GM23338 (cell line): ENCODE measurements around the gene ZBTB9. TPM values are rescaled to one million over a fixed set of nuclear protein-coding genes. Genes with fewer than 3 reads are reported as not detected.

Source experiments
- ATAC-seq: fragments of 200-7000 bp; cut with Tn5 transposase; 3 replicates; pipeline ENCODE4 v1.9.1; 2020
- DNase-seq: peaks from one replicate; pipeline ENCODE4 v3.0.0-alpha.2; 2015; ENCODE audit warnings: low spot score
- H2AFZ ChIP-seq: fragments of 200-600 bp; sonication (generic); 2 replicates; pipeline ENCODE4 v1.8.0; 2016; ENCODE audit warnings: antibody characterized with exemption, mild to moderate bottlenecking, moderate library complexity
- H3F3A ChIP-seq: fragments of 200-600 bp; sonication (generic); replicated peaks from 2 replicates; pipeline ENCODE4 v1.8.0; 2017; ENCODE audit warnings: antibody characterized with exemption, mixed run types, low read depth
- H3K27ac ChIP-seq: fragments of 200-600 bp; sonication (generic); 2 replicates; pipeline ENCODE4 v1.6.1; 2016; ENCODE audit warnings: low read depth
- H3K27me3 ChIP-seq: fragments of 200-600 bp; sonication (generic); 2 replicates; pipeline ENCODE4 v1.8.0; 2016; ENCODE audit warnings: mild to moderate bottlenecking, mixed run types, moderate library complexity; ENCODE audit not compliant: insufficient read depth
- H3K36me3 ChIP-seq: fragments of 200-600 bp; sonication (generic); 2 replicates; pipeline ENCODE4 v1.8.0; 2016; ENCODE audit warnings: mild to moderate bottlenecking; ENCODE audit not compliant: insufficient read depth
- H3K4me1 ChIP-seq: fragments of 200-600 bp; sonication (generic); 2 replicates; pipeline ENCODE4 v1.8.0; 2016; ENCODE audit warnings: mild to moderate bottlenecking, moderate library complexity; ENCODE audit not compliant: insufficient read depth
- H3K4me2 ChIP-seq: fragments of 200-600 bp; sonication (generic); 2 replicates; pipeline ENCODE4 v1.7.1; 2017; ENCODE audit warnings: mixed run types
- H3K4me3 ChIP-seq: fragments of 200-600 bp; sonication (generic); 2 replicates; pipeline ENCODE4 v1.6.1; 2016; ENCODE audit warnings: mixed run types
- H3K79me2 ChIP-seq: fragments of 200-600 bp; sonication (generic); replicated peaks from 2 replicates; pipeline ENCODE4 v1.8.0; 2017; ENCODE audit warnings: mild to moderate bottlenecking; ENCODE audit not compliant: insufficient read depth
- H3K9me2 ChIP-seq: fragments of 200-600 bp; sonication (generic); 2 replicates; pipeline ENCODE4 v1.8.0; 2017; ENCODE audit not compliant: insufficient read depth
- H4K20me1 ChIP-seq: fragments of 200-600 bp; sonication (generic); replicated peaks from 2 replicates; pipeline ENCODE4 v1.8.0; 2017; ENCODE audit warnings: mild to moderate bottlenecking; ENCODE audit not compliant: insufficient read depth
- H3K27ac Mint-ChIP-seq: 2 replicates; pipeline ENCODE4 v1.8.0; 2020; ENCODE audit warnings: inconsistent platforms, mild to moderate bottlenecking, moderate library complexity, mixed read lengths
- H3K27me3 Mint-ChIP-seq: 3 replicates; pipeline ENCODE4 v1.8.0; 2022; ENCODE audit warnings: low read depth, mild to moderate bottlenecking, moderate library complexity, mixed read lengths, inconsistent platforms; ENCODE audit not compliant: insufficient read depth, poor library complexity
- H3K36me3 Mint-ChIP-seq: 3 replicates; pipeline ENCODE4 v1.8.0; 2021; ENCODE audit warnings: low read depth, mild to moderate bottlenecking, inconsistent platforms, moderate library complexity, mixed read lengths
- H3K4me1 Mint-ChIP-seq: 3 replicates; pipeline ENCODE4 v1.8.0; 2020; ENCODE audit warnings: mild to moderate bottlenecking, inconsistent platforms, mixed read lengths
- H3K4me3 Mint-ChIP-seq: 3 replicates; pipeline ENCODE4 v1.8.0; 2021; ENCODE audit warnings: moderate library complexity, mild to moderate bottlenecking, inconsistent platforms, mixed read lengths
- H3K9me3 Mint-ChIP-seq: 3 replicates; pipeline ENCODE4 v1.8.0; 2020; ENCODE audit warnings: moderate library complexity, mild to moderate bottlenecking, inconsistent platforms, mixed read lengths
- CREB1 ChIP-seq: fragments of 250-450 bp; sonication (Bioruptor Pico); IDR thresholded peaks from 2 replicates; pipeline ENCODE4 v1.5.0; 2020; ENCODE audit warnings: low read depth, mild to moderate bottlenecking, moderate library complexity
- EZH2phosphoT487 ChIP-seq: fragments of 200-600 bp; sonication (generic); IDR thresholded peaks from one replicate; pipeline ENCODE4 v1.8.1; 2018; ENCODE audit warnings: antibody characterized with exemption; ENCODE audit not compliant: unreplicated experiment
- NANOG ChIP-seq: IDR thresholded peaks from 2 replicates; pipeline ENCODE4 v1.6.1; 2016; ENCODE audit warnings: antibody characterized with exemption, borderline replicate concordance
- POLR2AphosphoS5 ChIP-seq: IDR thresholded peaks from 2 replicates; pipeline ENCODE4 v1.6.1; 2016; ENCODE audit warnings: antibody characterized with exemption, low read depth
- STAT1 ChIP-seq: IDR thresholded peaks from one replicate; pipeline ENCODE4 v1.6.1; 2016; ENCODE audit warnings: antibody characterized with exemption; ENCODE audit not compliant: unreplicated experiment
- ZNF114 ChIP-seq: fragments of 250-450 bp; sonication (Bioruptor Pico); IDR thresholded peaks from 2 replicates; pipeline ENCODE4 v1.5.0; 2020; ENCODE audit warnings: mild to moderate bottlenecking, moderate library complexity
- ZNF331 ChIP-seq: fragments of 250-450 bp; sonication (Bioruptor Pico); IDR thresholded peaks from 2 replicates; pipeline ENCODE4 v1.5.0; 2020; ENCODE audit warnings: low read depth, mild to moderate bottlenecking, moderate library complexity
- ZNF462 ChIP-seq: fragments of 250-450 bp; sonication (Bioruptor Pico); IDR thresholded peaks from 2 replicates; pipeline ENCODE4 v1.5.0; 2020; ENCODE audit warnings: mild to moderate bottlenecking, moderate library complexity
- polyA plus RNA-seq: library from polyadenylated mRNA; unstranded; fragments of >200 nt; fragmentation: Nextera tagmentation; extraction: Ambion mirVana; gene quantifications from 2 replicates; pipeline ENCODE4 v1.2.1, GENCODE V29; 2016
- total RNA-seq: library from RNA; depleted of rRNA; stranded (reverse); fragments of >200 nt; shearing (Covaris generic); gene quantifications from 2 replicates; pipeline ENCODE4 v1.2.3, GENCODE V29; 2014
- TF ChIP-seq, protein P1 (sequence below): IDR thresholded peaks from 2 replicates; pipeline ENCODE4 v1.6.1; 2016; ENCODE audit warnings: antibody characterized with exemption
- TF ChIP-seq, protein P2 (sequence below): IDR thresholded peaks from one replicate; pipeline ENCODE4 v1.6.1; 2018; ENCODE audit warnings: antibody characterized with exemption; ENCODE audit not compliant: unreplicated experiment

The ZBTB9 gene
- total and polyA plus RNA-seq, 2 experiments from 2014 or later: 13.5 to 17.9 TPM

GRCh38 chr6:33454009-33454946, at the start of gene ZBTB9 (continued):
- TF ChIP-seq, protein P1, sequence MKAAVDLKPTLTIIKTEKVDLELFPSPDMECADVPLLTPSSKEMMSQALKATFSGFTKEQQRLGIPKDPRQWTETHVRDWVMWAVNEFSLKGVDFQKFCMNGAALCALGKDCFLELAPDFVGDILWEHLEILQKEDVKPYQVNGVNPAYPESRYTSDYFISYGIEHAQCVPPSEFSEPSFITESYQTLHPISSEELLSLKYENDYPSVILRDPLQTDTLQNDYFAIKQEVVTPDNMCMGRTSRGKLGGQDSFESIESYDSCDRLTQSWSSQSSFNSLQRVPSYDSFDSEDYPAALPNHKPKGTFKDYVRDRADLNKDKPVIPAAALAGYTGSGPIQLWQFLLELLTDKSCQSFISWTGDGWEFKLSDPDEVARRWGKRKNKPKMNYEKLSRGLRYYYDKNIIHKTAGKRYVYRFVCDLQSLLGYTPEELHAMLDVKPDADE: peak; percentile 68
- TF ChIP-seq POLR2AphosphoS5: peak; percentile 90

GRCh38 chr6:33404884-33405283, 49.5 kb upstream of the ZBTB9 start:
- peaks cover 5% of the 10 kb centered on the region for H3K27me3 Mint-ChIP-seq
- H3F3A ChIP-seq: peaks cover 11% of the 10 kb centered on the region
- no peaks in the 10 kb centered on the region for H3K27me3 ChIP-seq
- H2AFZ ChIP-seq: no peak overlapping the region
- H3K4me3 Mint-ChIP-seq: no peak overlapping the region
- peaks cover 4% of the 10 kb centered on the region; the same call in 1 of the 2 replicates for H4K20me1 ChIP-seq
- no peaks in the 10 kb centered on the region for H3K9me2 ChIP-seq
- no peak overlapping the region for H3K4me3 ChIP-seq
- no peak overlapping the region for H3K4me2 ChIP-seq
- H3K9me3 Mint-ChIP-seq: no peaks in the 10 kb centered on the region
- ATAC-seq (no peak), DNase-seq (no peak)
- no peak overlapping the region for H3K27ac ChIP-seq
- H3K4me1 Mint-ChIP-seq: peaks cover 12% of the 10 kb centered on the region
- H3K36me3 ChIP-seq: peaks cover 52% of the 10 kb centered on the region
- H3K36me3 Mint-ChIP-seq: peaks cover 75% of the 10 kb centered on the region
- H3K4me1 ChIP-seq: peaks cover 5% of the 10 kb centered on the region; the same call in 1 of the 2 replicates
- H3K79me2 ChIP-seq: 0 out of 2 replicates have a peak, but pooled peaks cover 4% of the 10 kb centered on the region
- H3K27ac Mint-ChIP-seq: no peak overlapping the region
- TF ChIP-seq STAT1 (no peak), ZNF331 (no peak), POLR2AphosphoS5 (no peak), NANOG (no peak), EZH2phosphoT487 (no peak), CREB1 (CRISPR knock-in tag) (no peak), ZNF462 (no peak), ZNF114 (CRISPR knock-in tag) (no peak)
- TF ChIP-seq, protein P1: no peak
- TF ChIP-seq, protein P2, sequence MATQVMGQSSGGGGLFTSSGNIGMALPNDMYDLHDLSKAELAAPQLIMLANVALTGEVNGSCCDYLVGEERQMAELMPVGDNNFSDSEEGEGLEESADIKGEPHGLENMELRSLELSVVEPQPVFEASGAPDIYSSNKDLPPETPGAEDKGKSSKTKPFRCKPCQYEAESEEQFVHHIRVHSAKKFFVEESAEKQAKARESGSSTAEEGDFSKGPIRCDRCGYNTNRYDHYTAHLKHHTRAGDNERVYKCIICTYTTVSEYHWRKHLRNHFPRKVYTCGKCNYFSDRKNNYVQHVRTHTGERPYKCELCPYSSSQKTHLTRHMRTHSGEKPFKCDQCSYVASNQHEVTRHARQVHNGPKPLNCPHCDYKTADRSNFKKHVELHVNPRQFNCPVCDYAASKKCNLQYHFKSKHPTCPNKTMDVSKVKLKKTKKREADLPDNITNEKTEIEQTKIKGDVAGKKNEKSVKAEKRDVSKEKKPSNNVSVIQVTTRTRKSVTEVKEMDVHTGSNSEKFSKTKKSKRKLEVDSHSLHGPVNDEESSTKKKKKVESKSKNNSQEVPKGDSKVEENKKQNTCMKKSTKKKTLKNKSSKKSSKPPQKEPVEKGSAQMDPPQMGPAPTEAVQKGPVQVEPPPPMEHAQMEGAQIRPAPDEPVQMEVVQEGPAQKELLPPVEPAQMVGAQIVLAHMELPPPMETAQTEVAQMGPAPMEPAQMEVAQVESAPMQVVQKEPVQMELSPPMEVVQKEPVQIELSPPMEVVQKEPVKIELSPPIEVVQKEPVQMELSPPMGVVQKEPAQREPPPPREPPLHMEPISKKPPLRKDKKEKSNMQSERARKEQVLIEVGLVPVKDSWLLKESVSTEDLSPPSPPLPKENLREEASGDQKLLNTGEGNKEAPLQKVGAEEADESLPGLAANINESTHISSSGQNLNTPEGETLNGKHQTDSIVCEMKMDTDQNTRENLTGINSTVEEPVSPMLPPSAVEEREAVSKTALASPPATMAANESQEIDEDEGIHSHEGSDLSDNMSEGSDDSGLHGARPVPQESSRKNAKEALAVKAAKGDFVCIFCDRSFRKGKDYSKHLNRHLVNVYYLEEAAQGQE: no peak
